ENCODE results near the gene ENOPH1. TPM values are rescaled to one million over a fixed set of nuclear protein-coding genes. Genes with fewer than 3 reads are reported as not detected.

The ENOPH1 gene
- total and polyA plus RNA-seq, 2 of the 4 experiments (the other 2 are of a cell fraction): 18.0 to 36.0 TPM

GRCh38 chr4:82434949-82435348, 4.6 kb downstream of the ENOPH1 start:
- Histone ChIP-seq H3K9me1 (ENCODE audit: insufficient read depth, low read length) (peaks cover 14% of the 10 kb centered on the region), H3K18ac (ENCODE audit: low read depth, low read length) (no peak overlapping the region), H3K79me1 (ENCODE audit: low read depth in 1 of 2, low read length in 2 of 2) (peaks cover 47 to 79% of the 10 kb centered on the region in 2 experiments), H2BK20ac (ENCODE audit: low read depth, low read length) (no peak overlapping the region), H3K27ac (ENCODE audit: insufficient read depth, low read length) (no peak overlapping the region), H2BK5ac (ENCODE audit: low read depth, low read length, poor library complexity, severe bottlenecking) (no peak overlapping the region), H4K5ac (ENCODE audit: low read depth, low read length) (no peak overlapping the region), H3K4ac (ENCODE audit: low read depth, low read length) (no peak overlapping the region), H3K56ac (ENCODE audit: extremely low read depth, insufficient read depth, low read length) (no peak overlapping the region), H3K4me1 (ENCODE audit: control insufficient read depth, insufficient read depth, low read length) (peaks cover 3% of the 10 kb centered on the region), H2BK15ac (ENCODE audit: low read depth, low read length) (no peak overlapping the region), H2AK5ac (ENCODE audit: low read depth, low read length) (no peak overlapping the region), H3K14ac (replicated peaks; ENCODE audit: low read depth, low read length) (no peak overlapping the region), H4K20me1 (ENCODE audit: insufficient read depth, low read length) (peaks cover 32% of the 10 kb centered on the region), H3K4me3 (ENCODE audit: insufficient read depth, low read depth, low read length) (no peak overlapping the region), H4K8ac (ENCODE audit: low read depth in 2 of 2, low read length in 2 of 2) (no peak overlapping the region), H2BK120ac (ENCODE audit: low read depth, low read length) (no peak overlapping the region), H2AFZ (replicated peaks; ENCODE audit: low read length, poor library complexity) (no peak overlapping the region), H3K36me3 (ENCODE audit: control insufficient read depth, insufficient read depth, low read length) (no peaks in the 10 kb centered on the region), H3K9me3 (ENCODE audit: control insufficient read depth, insufficient read depth, low read length) (no peaks in the 10 kb centered on the region), H3K27me3 (ENCODE audit: control insufficient read depth, insufficient read depth, low read length) (no peaks in the 10 kb centered on the region), H3K9ac (ENCODE audit: low read depth, low read length) (no peak overlapping the region), H4K91ac (ENCODE audit: insufficient read depth, low read depth, low read length) (no peak overlapping the region), H3K23ac (ENCODE audit: low read depth, low read length) (no peak overlapping the region), H2AK9ac (replicated peaks; ENCODE audit: low read depth, low read length, poor library complexity) (no peak overlapping the region), H3K4me2 (ENCODE audit: low read depth, low read length) (no peak overlapping the region)
- in situ Hi-C loops (cut with MboI; ENCODE audit: low sequenced_read_pairs): loop anchor here (25.0 kb wide), 1 partner anchor 602 kb away; the partner anchor contains the start of gene COPS4
- ChIA-PET POLR2A (ENCODE audit: unreplicated experiment) (no interaction called here), CTCF (no interaction called here)
- intact Hi-C loops (cut with micrococcal nuclease): no loop called here
- DNase-seq (no peak), ATAC-seq (ENCODE audit: low read depth) (no peak)
- dilution Hi-C loops (cut with HindIII; ENCODE audit: low sequenced_read_pairs, unreplicated experiment): no loop called here
- no CpG with 5 or more reads among the region's 7 CpGs for WGBS, 2 experiments (ENCODE audit: extremely low coverage in 2 of 2, insufficient read length in 1 of 2)
- TF ChIP-seq CHD1 (IDR thresholded peaks at IDR 0.05; ENCODE audit: low read depth, low read length): no peak
- TF ChIP-seq CTCF (conservative IDR thresholded peaks at IDR 0.05; ENCODE audit: low read depth, low read length): no peak
- no peak for TF ChIP-seq BHLHE40 (IDR thresholded peaks at IDR 0.05; ENCODE audit: low read depth, low read length)
- no peak for TF ChIP-seq RAD21 (IDR thresholded peaks at IDR 0.05; ENCODE audit: low read length)
- no peak for TF ChIP-seq RCOR1 (IDR thresholded peaks at IDR 0.05; ENCODE audit: insufficient replicate concordance, low read length)
- BruUV-seq (replicated peaks): no TSS peak
